ENCODE measurements around the gene ROR2.

The ROR2 gene

GRCh38 chr9:91775011-91775707 is 174.9 kb downstream of the ROR2 start:
- Histone ChIP-seq H3K36me3 (peaks cover 7% of the 10 kb centered on the region; the same call in 1 of the 2 replicates), H3K9me3 (no peaks in the 10 kb centered on the region), H3K4me3 (ENCODE audit: low read depth, low read length) (no peak overlapping the region), H3K27me3 (no peaks in the 10 kb centered on the region), H3K4me1 (peaks cover 15% of the 10 kb centered on the region)
- DNase-seq, result peak; percentile 81
- peak; percentile 95 for TF ChIP-seq CTCF (IDR thresholded peaks at IDR 0.05; ENCODE audit: low read depth, low read length)

GRCh38 chr9:91773156-91773555 is 176.9 kb downstream of the ROR2 start:
- Histone ChIP-seq H3K36me3 (peaks cover 7% of the 10 kb centered on the region; the same call in 1 of the 2 replicates), H3K27me3 (no peaks in the 10 kb centered on the region), H3K4me1 (peaks cover 15% of the 10 kb centered on the region), H3K9me3 (no peaks in the 10 kb centered on the region), H3K4me3 (ENCODE audit: low read depth, low read length) (no peak overlapping the region)
- no peak for DNase-seq
- no peak for TF ChIP-seq CTCF (IDR thresholded peaks at IDR 0.05; ENCODE audit: low read depth, low read length)

GRCh38 chr9:91771864-91772263 is 178.2 kb downstream of the ROR2 start:
- H3K4me1 ChIP-seq, result peaks cover 15% of the 10 kb centered on the region
- H3K27me3 ChIP-seq, result no peaks in the 10 kb centered on the region
- no peak overlapping the region for H3K4me3 ChIP-seq (ENCODE audit: low read depth, low read length)
- H3K9me3 ChIP-seq, result no peaks in the 10 kb centered on the region
- no peak for DNase-seq
- peaks cover 7% of the 10 kb centered on the region; the same call in 1 of the 2 replicates for H3K36me3 ChIP-seq
- TF ChIP-seq CTCF (IDR thresholded peaks at IDR 0.05; ENCODE audit: low read depth, low read length), result no peak

- peak; percentile 38 for TF ChIP-seq CTCF (IDR thresholded peaks at IDR 0.05; ENCODE audit: low read depth, low read length)
- Histone ChIP-seq H3K9me3 (no peaks in the 10 kb centered on the region), H3K36me3 (peaks cover 7% of the 10 kb centered on the region; the same call in 1 of the 2 replicates), H3K4me3 (ENCODE audit: low read depth, low read length) (no peak overlapping the region), H3K27me3 (no peaks in the 10 kb centered on the region), H3K4me1 (peaks cover 15% of the 10 kb centered on the region)
- DNase-seq, result no peak
Observed at GRCh38 chr9:91771027-91771426, 179.0 kb downstream of the ROR2 start.

- Histone ChIP-seq H3K9me3 (no peaks in the 10 kb centered on the region), H3K4me3 (ENCODE audit: low read depth, low read length) (no peak overlapping the region), H3K4me1 (peaks cover 15% of the 10 kb centered on the region), H3K27me3 (no peaks in the 10 kb centered on the region), H3K36me3 (peaks cover 7% of the 10 kb centered on the region; the same call in 1 of the 2 replicates)
- TF ChIP-seq CTCF (IDR thresholded peaks at IDR 0.05; ENCODE audit: low read depth, low read length), result no peak
- no peak for DNase-seq
Observed at GRCh38 chr9:91770229-91770628, 179.8 kb downstream of the ROR2 start.

Measured in BE2C (cell line).